ENCODE measurements around the gene TVP23B.

Gene TVP23B

DNA sequence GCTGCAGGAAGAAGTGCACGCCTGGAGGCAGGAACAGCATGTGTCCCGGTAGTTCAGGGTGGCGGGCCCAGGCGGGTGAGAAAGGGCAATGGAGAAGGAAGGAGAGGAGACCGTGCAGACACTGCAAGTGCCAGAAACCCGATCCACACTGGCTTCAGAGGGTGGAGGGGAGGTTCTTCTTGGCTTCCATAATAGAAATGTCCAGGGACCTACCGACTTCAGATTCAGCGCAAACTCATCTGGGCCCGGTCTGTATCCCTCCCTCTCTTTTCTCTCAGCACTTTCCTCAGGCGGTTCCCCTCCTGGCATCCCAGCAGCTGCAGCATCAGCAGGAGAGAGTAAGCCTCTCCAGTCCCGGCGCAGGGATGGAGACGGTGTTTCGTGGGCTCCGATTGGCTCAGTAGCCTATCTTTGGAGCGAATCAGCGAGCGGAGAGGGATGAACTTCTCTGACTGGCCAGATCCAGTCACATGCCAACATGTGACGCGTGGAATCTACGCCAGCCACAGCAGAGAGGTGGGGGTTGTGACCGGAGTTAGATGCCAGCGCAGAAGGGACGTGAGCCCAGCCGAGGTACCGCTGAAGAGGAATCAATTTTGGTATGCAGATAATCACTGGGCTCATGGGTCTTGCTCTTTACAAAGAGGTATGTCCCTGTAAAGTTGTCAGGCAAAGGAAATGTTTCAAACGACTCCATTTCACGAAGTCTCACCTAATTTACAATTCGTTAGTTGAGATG lies 75.0 kb downstream of the TVP23B start:
- Histone ChIP-seq H3K4me1 (ENCODE audit: control insufficient read depth, insufficient read depth, low read length) (peaks cover 6% of the 10 kb centered on the region; the same call in 1 of the 2 replicates), H3K36me3 (ENCODE audit: control insufficient read depth in 2 of 2, insufficient read depth in 1 of 2, low read length in 2 of 2) (peaks cover 0 to 10% of the 10 kb centered on the region in 2 experiments; a peak in 1 of 3 replicates), H3K9me3 (ENCODE audit: control insufficient read depth, insufficient read depth, low read depth, low read length) (no peaks in the 10 kb centered on the region), H3K4me3 (ENCODE audit: low read depth, low read length) (peak overlapping the region; percentile 71), H3K27ac (ENCODE audit: extremely low read depth, low read depth, low read length) (peak overlapping the region; percentile 56)
- POLR2A ChIA-PET: interaction anchor here (0.7 to 1.4 kb wide), 2 partner anchors 9 to 231 kb away, joined by 3 to 5 read pairs; no protein-coding TSS in a partner anchor
- CTCF ChIA-PET: interaction anchor here (0.6 kb wide), 1 partner anchor 143 kb away, joined by 5 read pairs; no protein-coding TSS in a partner anchor
- TF ChIP-seq, protein P1, sequence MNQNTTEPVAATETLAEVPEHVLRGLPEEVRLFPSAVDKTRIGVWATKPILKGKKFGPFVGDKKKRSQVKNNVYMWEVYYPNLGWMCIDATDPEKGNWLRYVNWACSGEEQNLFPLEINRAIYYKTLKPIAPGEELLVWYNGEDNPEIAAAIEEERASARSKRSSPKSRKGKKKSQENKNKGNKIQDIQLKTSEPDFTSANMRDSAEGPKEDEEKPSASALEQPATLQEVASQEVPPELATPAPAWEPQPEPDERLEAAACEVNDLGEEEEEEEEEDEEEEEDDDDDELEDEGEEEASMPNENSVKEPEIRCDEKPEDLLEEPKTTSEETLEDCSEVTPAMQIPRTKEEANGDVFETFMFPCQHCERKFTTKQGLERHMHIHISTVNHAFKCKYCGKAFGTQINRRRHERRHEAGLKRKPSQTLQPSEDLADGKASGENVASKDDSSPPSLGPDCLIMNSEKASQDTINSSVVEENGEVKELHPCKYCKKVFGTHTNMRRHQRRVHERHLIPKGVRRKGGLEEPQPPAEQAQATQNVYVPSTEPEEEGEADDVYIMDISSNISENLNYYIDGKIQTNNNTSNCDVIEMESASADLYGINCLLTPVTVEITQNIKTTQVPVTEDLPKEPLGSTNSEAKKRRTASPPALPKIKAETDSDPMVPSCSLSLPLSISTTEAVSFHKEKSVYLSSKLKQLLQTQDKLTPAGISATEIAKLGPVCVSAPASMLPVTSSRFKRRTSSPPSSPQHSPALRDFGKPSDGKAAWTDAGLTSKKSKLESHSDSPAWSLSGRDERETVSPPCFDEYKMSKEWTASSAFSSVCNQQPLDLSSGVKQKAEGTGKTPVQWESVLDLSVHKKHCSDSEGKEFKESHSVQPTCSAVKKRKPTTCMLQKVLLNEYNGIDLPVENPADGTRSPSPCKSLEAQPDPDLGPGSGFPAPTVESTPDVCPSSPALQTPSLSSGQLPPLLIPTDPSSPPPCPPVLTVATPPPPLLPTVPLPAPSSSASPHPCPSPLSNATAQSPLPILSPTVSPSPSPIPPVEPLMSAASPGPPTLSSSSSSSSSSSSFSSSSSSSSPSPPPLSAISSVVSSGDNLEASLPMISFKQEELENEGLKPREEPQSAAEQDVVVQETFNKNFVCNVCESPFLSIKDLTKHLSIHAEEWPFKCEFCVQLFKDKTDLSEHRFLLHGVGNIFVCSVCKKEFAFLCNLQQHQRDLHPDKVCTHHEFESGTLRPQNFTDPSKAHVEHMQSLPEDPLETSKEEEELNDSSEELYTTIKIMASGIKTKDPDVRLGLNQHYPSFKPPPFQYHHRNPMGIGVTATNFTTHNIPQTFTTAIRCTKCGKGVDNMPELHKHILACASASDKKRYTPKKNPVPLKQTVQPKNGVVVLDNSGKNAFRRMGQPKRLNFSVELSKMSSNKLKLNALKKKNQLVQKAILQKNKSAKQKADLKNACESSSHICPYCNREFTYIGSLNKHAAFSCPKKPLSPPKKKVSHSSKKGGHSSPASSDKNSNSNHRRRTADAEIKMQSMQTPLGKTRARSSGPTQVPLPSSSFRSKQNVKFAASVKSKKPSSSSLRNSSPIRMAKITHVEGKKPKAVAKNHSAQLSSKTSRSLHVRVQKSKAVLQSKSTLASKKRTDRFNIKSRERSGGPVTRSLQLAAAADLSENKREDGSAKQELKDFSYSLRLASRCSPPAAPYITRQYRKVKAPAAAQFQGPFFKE (tag by site-specific recombination; IDR thresholded peaks at IDR 0.05; ENCODE audit: borderline replicate concordance): no peak
- TF ChIP-seq RBAK (tag by site-specific recombination; IDR thresholded peaks at IDR 0.05): no peak
- TF ChIP-seq SCRT1 (tag by site-specific recombination; IDR thresholded peaks at IDR 0.05; ENCODE audit: borderline replicate concordance): no peak
- no peak for TF ChIP-seq ZNF19 (tag by site-specific recombination; IDR thresholded peaks at IDR 0.05; ENCODE audit: low read depth)
- TF ChIP-seq GLIS2 (tag by site-specific recombination; IDR thresholded peaks at IDR 0.05): no peak
- TF ChIP-seq, protein P2, sequence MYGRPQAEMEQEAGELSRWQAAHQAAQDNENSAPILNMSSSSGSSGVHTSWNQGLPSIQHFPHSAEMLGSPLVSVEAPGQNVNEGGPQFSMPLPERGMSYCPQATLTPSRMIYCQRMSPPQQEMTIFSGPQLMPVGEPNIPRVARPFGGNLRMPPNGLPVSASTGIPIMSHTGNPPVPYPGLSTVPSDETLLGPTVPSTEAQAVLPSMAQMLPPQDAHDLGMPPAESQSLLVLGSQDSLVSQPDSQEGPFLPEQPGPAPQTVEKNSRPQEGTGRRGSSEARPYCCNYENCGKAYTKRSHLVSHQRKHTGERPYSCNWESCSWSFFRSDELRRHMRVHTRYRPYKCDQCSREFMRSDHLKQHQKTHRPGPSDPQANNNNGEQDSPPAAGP (tag by site-specific recombination; IDR thresholded peaks at IDR 0.05): 0 out of 2 replicates have a peak, but pooled peaks have one; percentile 67
- no peak for TF ChIP-seq ZNF529 (tag by site-specific recombination; IDR thresholded peaks at IDR 0.05; ENCODE audit: insufficient replicate concordance)
- TF ChIP-seq, protein P3, sequence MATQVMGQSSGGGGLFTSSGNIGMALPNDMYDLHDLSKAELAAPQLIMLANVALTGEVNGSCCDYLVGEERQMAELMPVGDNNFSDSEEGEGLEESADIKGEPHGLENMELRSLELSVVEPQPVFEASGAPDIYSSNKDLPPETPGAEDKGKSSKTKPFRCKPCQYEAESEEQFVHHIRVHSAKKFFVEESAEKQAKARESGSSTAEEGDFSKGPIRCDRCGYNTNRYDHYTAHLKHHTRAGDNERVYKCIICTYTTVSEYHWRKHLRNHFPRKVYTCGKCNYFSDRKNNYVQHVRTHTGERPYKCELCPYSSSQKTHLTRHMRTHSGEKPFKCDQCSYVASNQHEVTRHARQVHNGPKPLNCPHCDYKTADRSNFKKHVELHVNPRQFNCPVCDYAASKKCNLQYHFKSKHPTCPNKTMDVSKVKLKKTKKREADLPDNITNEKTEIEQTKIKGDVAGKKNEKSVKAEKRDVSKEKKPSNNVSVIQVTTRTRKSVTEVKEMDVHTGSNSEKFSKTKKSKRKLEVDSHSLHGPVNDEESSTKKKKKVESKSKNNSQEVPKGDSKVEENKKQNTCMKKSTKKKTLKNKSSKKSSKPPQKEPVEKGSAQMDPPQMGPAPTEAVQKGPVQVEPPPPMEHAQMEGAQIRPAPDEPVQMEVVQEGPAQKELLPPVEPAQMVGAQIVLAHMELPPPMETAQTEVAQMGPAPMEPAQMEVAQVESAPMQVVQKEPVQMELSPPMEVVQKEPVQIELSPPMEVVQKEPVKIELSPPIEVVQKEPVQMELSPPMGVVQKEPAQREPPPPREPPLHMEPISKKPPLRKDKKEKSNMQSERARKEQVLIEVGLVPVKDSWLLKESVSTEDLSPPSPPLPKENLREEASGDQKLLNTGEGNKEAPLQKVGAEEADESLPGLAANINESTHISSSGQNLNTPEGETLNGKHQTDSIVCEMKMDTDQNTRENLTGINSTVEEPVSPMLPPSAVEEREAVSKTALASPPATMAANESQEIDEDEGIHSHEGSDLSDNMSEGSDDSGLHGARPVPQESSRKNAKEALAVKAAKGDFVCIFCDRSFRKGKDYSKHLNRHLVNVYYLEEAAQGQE (tag by site-specific recombination; IDR thresholded peaks at IDR 0.05): no peak
- TF ChIP-seq ZSCAN30 (tag by site-specific recombination; IDR thresholded peaks at IDR 0.05): no peak
- TF ChIP-seq ZNF266 (tag by site-specific recombination; IDR thresholded peaks at IDR 0.05; ENCODE audit: low read depth): no peak
- no peak for TF ChIP-seq ZNF202 (tag by site-specific recombination; IDR thresholded peaks at IDR 0.05; ENCODE audit: borderline replicate concordance)
- 0 out of 2 replicates have a peak, but pooled peaks have one; percentile 2 for TF ChIP-seq ZFP37 (tag by site-specific recombination; IDR thresholded peaks at IDR 0.05)
- TF ChIP-seq ZNF830 (tag by site-specific recombination; IDR thresholded peaks at IDR 0.05; ENCODE audit: low read depth): no peak
- TF ChIP-seq ZNF473 (tag by site-specific recombination; IDR thresholded peaks at IDR 0.05): no peak
- TF ChIP-seq ZNF621 (tag by site-specific recombination; IDR thresholded peaks at IDR 0.05): no peak
- TF ChIP-seq ZNF624 (tag by site-specific recombination; IDR thresholded peaks at IDR 0.05): no peak
- TF ChIP-seq, protein P4, sequence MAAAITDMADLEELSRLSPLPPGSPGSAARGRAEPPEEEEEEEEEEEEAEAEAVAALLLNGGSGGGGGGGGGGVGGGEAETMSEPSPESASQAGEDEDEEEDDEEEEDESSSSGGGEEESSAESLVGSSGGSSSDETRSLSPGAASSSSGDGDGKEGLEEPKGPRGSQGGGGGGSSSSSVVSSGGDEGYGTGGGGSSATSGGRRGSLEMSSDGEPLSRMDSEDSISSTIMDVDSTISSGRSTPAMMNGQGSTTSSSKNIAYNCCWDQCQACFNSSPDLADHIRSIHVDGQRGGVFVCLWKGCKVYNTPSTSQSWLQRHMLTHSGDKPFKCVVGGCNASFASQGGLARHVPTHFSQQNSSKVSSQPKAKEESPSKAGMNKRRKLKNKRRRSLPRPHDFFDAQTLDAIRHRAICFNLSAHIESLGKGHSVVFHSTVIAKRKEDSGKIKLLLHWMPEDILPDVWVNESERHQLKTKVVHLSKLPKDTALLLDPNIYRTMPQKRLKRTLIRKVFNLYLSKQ (tag by site-specific recombination; IDR thresholded peaks at IDR 0.05; ENCODE audit: borderline replicate concordance): no peak
- no peak for TF ChIP-seq ZNF548 (tag by site-specific recombination; IDR thresholded peaks at IDR 0.05)
- TF ChIP-seq OVOL3 (tag by site-specific recombination; IDR thresholded peaks at IDR 0.05): no peak
- no peak for TF ChIP-seq ZNF274 (IDR thresholded peaks at IDR 0.05; ENCODE audit: low read length)
- no peak for TF ChIP-seq ZNF274 (tag by site-specific recombination; IDR thresholded peaks at IDR 0.05; ENCODE audit: borderline replicate concordance)
- TF ChIP-seq, protein P5, sequence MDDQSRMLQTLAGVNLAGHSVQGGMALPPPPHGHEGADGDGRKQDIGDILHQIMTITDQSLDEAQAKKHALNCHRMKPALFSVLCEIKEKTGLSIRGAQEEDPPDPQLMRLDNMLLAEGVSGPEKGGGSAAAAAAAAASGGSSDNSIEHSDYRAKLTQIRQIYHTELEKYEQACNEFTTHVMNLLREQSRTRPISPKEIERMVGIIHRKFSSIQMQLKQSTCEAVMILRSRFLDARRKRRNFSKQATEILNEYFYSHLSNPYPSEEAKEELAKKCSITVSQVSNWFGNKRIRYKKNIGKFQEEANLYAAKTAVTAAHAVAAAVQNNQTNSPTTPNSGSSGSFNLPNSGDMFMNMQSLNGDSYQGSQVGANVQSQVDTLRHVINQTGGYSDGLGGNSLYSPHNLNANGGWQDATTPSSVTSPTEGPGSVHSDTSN (CRISPR knock-in tag; IDR thresholded peaks at IDR 0.05): no peak
- TF ChIP-seq ZSCAN23 (tag by site-specific recombination; IDR thresholded peaks at IDR 0.05): no peak
- no peak for TF ChIP-seq ZNF768 (tag by site-specific recombination; IDR thresholded peaks at IDR 0.05)
